NCI-H146 (cell line): ENCODE results near the gene DPP9.
"Not testable (repeated sequence)": the region's sequence is repeated elsewhere in the genome, so short reads cannot be mapped to it uniquely, and the experiment has no call there.

ENCODE experiments used
- DNase-seq: peaks from one replicate; lab custom pipeline; 2025; lab: John Stamatoyannopoulos, UW

Gene DPP9

DNA sequence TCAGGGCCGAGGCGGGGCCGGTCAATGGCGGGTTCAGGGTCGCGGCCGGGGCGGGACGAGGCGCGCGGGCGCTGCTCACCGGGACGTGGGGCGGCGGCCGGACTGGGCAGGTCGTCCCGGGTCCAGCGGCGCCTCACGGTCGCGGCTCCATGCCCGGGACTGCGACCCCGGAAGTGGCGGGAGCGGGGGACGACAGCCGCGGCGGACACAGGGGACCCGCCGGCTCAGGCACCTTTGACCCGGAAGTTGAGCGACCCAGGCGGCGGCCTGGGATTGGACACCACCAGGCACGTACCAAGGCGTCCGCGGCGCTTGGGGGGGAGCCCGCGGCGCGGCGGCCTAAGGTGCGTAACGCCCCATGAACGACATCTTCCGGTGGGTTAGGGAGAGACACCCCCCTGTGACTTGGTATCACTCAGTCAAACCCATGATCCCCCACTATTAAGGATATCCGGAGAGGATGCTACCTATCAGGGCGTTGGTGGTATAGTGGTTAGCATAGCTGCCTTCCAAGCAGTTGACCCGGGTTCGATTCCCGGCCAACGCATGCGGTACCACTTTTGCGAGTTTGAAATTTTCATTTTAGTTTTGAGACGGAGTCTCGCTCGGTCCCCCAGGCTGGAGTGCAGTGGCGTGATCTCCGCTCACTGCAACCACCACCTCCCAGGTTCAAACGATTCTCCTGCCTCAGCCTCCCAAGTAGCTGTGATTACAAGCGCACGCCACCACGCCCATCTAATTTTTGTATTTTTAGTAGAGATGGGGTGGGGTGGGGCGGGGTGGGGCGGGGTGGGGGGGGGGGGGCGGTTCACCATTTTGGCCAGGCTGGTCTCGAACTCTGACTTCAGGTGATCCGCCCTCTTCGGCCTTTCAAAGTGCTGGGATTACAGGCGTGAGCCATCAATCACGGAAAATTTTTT, at the start of gene DPP9:
DPP9 (minus strand) TSS at position 248 of the 920 bp plus-strand sequence. CDS start 3,936 bp downstream, outside the sequence.
- DNase-seq = peak; percentile 96

GRCh38 chr19:4773047-4773640, 49.5 kb upstream of the DPP9 start:
- DNase-seq = no peak

DNA sequence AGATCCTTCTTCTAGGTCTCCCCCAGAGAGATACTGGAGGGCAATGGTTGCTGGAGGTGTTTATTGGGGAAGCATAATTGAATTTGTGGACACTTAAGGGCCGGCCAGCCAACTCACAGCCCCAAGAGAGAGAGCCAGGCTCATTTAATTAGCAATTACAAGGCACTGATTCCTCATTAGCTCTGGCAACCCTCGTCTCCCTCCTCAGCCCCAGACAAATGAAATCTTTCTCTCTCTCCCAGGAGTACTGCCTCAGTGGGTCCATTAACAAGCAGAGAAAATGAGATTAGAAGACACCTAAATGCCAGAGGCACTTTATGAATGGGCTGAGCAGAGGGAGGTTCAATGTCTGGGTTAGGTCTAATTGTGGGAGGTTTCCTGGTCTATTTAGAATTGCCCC, 48.9 kb upstream of the DPP9 start:
- no peak for DNase-seq

GRCh38 chr19:4768934-4769777, 45.5 kb upstream of the DPP9 start:
- DNase-seq = peak; percentile 91

- no peak for DNase-seq
Measured at GRCh38 chr19:4764393-4764660, 40.7 kb upstream of the DPP9 start.

- DNase-seq = no peak
Measured at GRCh38 chr19:4763021-4763420, 39.4 kb upstream of the DPP9 start.

DNA sequence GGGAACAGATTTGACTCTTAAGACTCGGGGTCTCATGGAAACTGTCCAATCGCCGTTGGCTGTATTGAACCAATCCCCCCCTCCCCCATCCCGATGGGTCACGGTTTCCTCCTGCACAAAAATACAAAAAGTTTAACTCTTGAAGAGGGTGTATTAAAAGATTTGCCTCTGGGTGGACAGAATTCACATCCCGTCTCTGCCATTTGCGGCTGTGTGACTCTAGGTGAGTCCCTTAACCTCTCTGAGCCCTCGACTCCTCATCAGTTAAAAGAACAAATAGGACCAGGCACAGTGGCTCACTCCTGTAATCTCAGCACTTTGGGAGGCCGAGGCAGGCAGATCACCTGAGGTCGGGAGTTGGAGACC, 36.6 kb upstream of the DPP9 start:
- DNase-seq = no peak

- DNase-seq = peak; percentile 95
Measured at GRCh38 chr19:4759388-4760284, 36.0 kb upstream of the DPP9 start.

DNA sequence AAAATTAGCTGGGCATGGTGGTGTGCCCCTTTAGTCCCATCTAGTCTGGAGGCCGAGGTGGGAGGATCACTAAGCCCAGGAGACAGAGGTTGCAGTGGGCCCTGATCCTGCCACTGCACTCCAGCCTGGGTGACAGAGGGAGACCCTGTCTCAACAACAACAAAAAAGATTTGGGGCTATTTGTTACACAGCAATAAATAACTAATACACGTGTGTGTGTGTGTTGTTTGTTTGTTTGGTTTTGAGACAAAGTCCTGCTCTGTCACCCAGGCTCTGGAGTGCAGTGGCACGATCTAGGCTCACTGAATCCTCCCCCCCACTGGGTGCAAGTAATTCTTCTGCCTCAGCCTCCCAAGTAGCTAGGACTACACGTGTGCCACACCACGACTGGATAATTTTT, 35.0 kb upstream of the DPP9 start:
- no peak for DNase-seq

DNA sequence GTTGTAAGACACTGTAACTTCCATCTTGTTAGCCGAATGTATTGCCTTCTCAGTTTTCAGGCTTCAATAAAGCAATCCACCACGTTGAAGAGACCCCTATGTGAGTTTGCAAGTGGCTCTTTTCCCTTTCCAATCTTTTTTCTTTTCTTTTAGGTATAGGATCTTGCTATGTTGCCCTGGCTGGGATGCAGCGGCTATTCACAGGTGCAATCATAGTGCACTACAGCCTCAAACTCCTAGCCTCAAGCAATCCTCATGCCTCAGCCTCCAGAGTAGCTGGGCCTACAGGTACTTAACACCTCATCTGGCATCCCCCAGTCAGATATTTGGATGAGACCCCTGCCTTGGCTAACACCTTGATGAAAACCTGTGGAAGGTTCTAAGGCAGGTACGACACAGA, 34.4 kb upstream of the DPP9 start:
- no peak for DNase-seq

DNA sequence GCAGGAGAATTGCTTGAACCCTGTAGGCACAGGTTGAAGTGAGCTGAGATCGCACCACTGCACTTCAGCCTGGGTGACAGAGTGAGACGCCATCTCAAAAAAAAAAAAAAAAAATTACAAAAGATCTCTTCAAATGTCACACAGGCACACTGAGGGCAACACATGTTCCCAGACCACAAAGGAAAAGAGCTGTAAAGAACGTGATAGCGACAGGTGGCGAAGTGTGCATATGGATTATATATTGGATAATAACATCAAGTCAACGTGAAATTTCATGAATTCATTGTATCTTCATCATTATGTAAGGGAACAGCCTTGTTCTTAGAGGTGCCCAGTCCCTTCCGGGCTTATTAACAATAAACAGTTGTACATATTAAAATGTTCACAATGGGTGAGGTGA, 31.8 kb upstream of the DPP9 start:
- DNase-seq = no peak

GRCh38 chr19:4754248-4754647, 30.6 kb upstream of the DPP9 start:
- peak; percentile 12 for DNase-seq

- DNase-seq = no peak
Measured at GRCh38 chr19:4749870-4750590, 26.4 kb upstream of the DPP9 start.

GRCh38 chr19:4748589-4748988, 24.9 kb upstream of the DPP9 start:
- DNase-seq = no peak

DNA sequence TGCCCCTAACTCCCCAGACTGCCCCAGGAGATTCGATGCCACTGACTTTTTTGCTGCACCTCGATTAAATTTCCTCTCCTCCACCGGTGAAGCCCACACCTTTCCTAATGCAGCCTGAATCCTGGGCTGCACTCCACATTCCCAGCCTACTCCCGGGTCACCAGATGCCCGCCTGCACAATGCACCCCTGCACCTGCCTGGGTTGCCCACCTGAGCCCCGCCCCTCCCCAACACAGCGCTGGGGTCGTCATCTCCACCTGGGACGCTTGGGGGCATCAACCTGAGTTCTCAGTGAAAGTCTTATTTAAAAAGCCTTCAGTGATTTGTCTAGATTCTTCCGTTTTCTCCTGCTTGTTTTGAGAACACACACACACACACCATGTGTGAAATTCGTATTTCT, 24.5 kb upstream of the DPP9 start:
- DNase-seq = no peak

- DNase-seq = no peak
Measured at GRCh38 chr19:4745986-4746385, 22.3 kb upstream of the DPP9 start.

DNA sequence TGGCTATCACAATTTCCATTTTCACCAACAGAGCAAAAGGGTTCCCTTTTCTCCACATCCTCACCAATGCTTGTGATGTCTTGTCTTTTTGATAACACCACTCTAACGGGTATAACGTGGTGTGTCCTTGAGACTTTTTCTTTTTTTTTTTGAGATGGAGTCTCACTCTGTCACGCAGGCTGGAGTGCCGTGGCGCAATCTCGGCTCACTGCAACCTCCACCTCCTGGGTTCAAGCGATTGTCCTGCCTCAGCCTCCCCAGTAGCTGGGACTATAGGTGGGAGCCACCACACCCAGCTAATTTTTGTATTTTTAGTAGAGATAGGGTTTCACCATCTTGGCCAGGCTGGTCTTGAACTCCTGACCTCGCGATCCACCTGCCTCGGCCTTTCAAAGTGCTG, 21.5 kb upstream of the DPP9 start:
- not testable (repeated sequence) for DNase-seq

DNA sequence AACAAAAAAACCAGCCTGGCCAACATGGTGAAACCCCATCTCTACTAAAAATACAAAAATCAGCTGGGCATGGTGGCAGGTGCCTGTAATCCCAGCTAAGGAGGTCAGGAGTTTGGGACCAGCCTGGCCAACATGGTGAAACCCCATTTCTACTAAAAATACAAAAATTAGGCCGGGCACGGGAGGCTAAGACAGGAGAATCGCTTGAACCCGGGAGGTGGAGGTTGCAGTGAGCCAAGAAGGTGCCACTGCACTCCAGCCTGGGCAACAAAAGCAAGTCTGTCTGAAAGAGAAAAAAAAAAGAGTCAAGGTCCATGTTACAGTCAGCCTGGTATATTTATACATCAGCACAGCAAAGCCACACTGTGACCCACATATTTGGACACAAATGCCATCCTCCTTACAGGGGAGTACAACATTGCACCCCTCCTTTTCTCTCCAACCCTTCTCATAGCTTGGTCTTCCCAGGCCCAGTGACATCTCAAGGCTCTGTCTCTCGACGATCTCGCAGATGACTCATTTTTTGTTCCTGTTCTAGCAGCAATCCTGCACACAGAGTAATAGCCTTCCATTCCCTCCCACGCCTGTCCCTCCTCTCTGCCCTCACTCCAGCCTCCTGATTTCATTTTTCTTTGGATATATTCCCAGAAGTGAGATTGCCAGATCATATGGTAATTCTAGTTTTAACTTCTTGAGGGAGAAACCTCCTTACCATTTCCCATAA, 21.0 kb upstream of the DPP9 start:
- no peak for DNase-seq

DNA sequence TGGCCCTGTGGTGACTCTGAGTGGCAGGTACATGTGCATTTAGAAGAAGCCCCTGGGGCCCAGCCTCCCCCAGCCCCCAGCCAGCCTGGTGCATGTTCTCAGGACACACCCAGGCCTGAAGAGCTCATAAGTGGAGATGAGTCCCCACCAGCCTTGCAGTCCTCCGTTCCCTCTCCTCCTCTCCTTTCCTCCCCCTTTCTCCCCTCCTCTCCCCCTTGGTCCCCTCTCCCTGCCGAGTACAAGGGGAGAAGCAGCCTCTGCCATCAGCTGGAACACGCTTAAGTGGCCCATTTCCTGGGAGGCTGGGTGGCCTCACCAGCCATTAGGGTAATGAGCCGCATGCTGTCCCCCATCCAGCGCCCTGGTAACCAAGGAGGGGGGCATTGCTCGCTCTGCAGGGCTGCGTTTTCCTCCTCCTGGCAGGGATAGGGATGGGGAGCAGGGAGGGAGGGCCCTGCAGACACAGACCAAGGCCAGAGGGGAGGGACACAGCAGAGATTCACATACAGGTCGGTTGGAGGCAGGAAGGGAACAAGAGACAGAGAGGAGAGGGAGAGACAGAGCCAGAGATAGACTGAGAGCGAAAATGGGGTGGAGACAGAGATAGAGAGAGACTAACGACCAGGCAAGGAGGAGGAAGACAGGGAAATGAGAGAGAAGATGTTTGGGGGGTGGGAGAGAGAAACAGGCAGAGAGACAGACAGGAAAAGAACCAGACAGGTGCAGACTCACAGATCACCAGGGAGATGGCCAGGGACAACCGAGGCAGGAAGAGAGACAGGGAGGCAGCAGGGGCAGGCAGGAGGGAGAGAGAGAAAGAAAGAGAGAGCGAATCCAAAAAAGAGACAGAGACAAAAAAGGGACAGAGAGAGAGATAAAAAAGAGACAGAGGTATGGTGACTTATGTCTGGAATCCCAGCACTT, 19.3 kb upstream of the DPP9 start:
- peak; percentile 58 for DNase-seq
